Epidermal melanocyte (primary cell): ENCODE measurements around the gene PSMB2.
A peak's percentile ranks its signal among the peaks of the same experiment; 100 is the strongest.

Source experiments
- DNase-seq: peaks from one replicate; pipeline ENCODE4 v3.0.0; 2011; ENCODE audit warnings: low spot score; ENCODE audit not compliant: insufficient read length

PSMB2 gene

GRCh38 chr1:35557611-35558373 lies 83.5 kb downstream of the PSMB2 start, which contains the start of gene NCDN:
NCDN (plus strand) TSS chr1:35557799; CDS start chr1:35558191, 392 bp downstream.
- peak; percentile 86 for DNase-seq

- DNase-seq, result peak; percentile 86
Observed at GRCh38 chr1:35557118-35557610, 84.2 kb downstream of the PSMB2 start, which contains the start of gene KIAA0319L. KIAA0319L (minus strand) TSS chr1:35557403; CDS start chr1:35554491, 2,912 bp downstream.

GRCh38 chr1:35556484-35557117 lies 84.7 kb downstream of the PSMB2 start:
- no peak for DNase-seq

- DNase-seq, result no peak
Observed at GRCh38 chr1:35555601-35556477, 85.5 kb downstream of the PSMB2 start.

- no peak for DNase-seq
Observed at GRCh38 chr1:35555212-35555584, 86.1 kb downstream of the PSMB2 start.

GRCh38 chr1:35554266-35555211 lies 86.8 kb downstream of the PSMB2 start:
- no peak for DNase-seq

GRCh38 chr1:35553851-35554250 lies 87.5 kb downstream of the PSMB2 start:
- DNase-seq, result no peak
